Measurements from ENCODE around the gene PDSS2.
"Not testable (repeated sequence)": the region's sequence is repeated elsewhere in the genome, so short reads cannot be mapped to it uniquely, and the experiment has no call there.

Gene PDSS2

GRCh38 chr6:107161521-107161920, 297.8 kb downstream of the PDSS2 start:
- DNase-seq (ENCODE audit: low read depth), result no peak

GRCh38 chr6:107156617-107157016, 302.7 kb downstream of the PDSS2 start:
- no peak for DNase-seq (ENCODE audit: low read depth)

GRCh38 chr6:107154801-107155160, 304.6 kb downstream of the PDSS2 start:
- no peak for DNase-seq (ENCODE audit: low read depth)

GRCh38 chr6:107154131-107154800, 305.1 kb downstream of the PDSS2 start:
- no peak for DNase-seq (ENCODE audit: low read depth)

- no peak for DNase-seq (ENCODE audit: low read depth)
Measured at GRCh38 chr6:107152638-107153430, 306.5 kb downstream of the PDSS2 start.

GRCh38 chr6:107144666-107145065, 314.7 kb downstream of the PDSS2 start:
- DNase-seq (ENCODE audit: low read depth), result no peak

GRCh38 chr6:107144014-107144413, 315.4 kb downstream of the PDSS2 start:
- DNase-seq (ENCODE audit: low read depth), result no peak

- DNase-seq (ENCODE audit: low read depth), result no peak
Measured at GRCh38 chr6:107140581-107140980, 318.8 kb downstream of the PDSS2 start.

GRCh38 chr6:107136324-107136723, 323.0 kb downstream of the PDSS2 start:
- DNase-seq (ENCODE audit: low read depth), result not testable (repeated sequence)

GRCh38 chr6:107135048-107135680, 324.2 kb downstream of the PDSS2 start:
- DNase-seq (ENCODE audit: low read depth), result not testable (repeated sequence)

- no peak for DNase-seq (ENCODE audit: low read depth)
Measured at GRCh38 chr6:107132330-107132954, 326.9 kb downstream of the PDSS2 start.

GRCh38 chr6:107129370-107129925, 329.9 kb downstream of the PDSS2 start:
- DNase-seq (ENCODE audit: low read depth), result no peak

GRCh38 chr6:107128577-107128976, 330.8 kb downstream of the PDSS2 start:
- no peak for DNase-seq (ENCODE audit: low read depth)

- no peak for DNase-seq (ENCODE audit: low read depth)
Measured at GRCh38 chr6:107128175-107128574, 331.2 kb downstream of the PDSS2 start.

- DNase-seq (ENCODE audit: low read depth), result no peak
Measured at GRCh38 chr6:107125771-107126170, 333.6 kb downstream of the PDSS2 start.

- DNase-seq (ENCODE audit: low read depth), result no peak
Measured at GRCh38 chr6:107124934-107125348, 334.4 kb downstream of the PDSS2 start.

GRCh38 chr6:107123501-107123900, 335.9 kb downstream of the PDSS2 start:
- DNase-seq (ENCODE audit: low read depth), result no peak

- DNase-seq (ENCODE audit: low read depth), result no peak
Measured at GRCh38 chr6:107122748-107123147, 336.6 kb downstream of the PDSS2 start.

- no peak for DNase-seq (ENCODE audit: low read depth)
Measured at GRCh38 chr6:107121964-107122495, 337.3 kb downstream of the PDSS2 start.

- DNase-seq (ENCODE audit: low read depth), result no peak
Measured at GRCh38 chr6:107121266-107121665, 338.1 kb downstream of the PDSS2 start.

GRCh38 chr6:107120404-107120803, 339.0 kb downstream of the PDSS2 start:
- DNase-seq (ENCODE audit: low read depth), result no peak

- DNase-seq (ENCODE audit: low read depth), result no peak
Measured at GRCh38 chr6:107118976-107119375, 340.4 kb downstream of the PDSS2 start.
